ENCODE measurements around the gene B3GALT6.

B3GALT6 gene

GRCh38 chr1:1230656-1231399, 1.2 kb upstream of the B3GALT6 start:
- in situ Hi-C loops (cut with HindIII; ENCODE audit: low sequenced_read_pairs): no loop called here

GRCh38 chr1:1231400-1232207, 433 bp upstream of the B3GALT6 start, which contains the start of gene SDF4:
Gene SDF4 (minus strand): TSS chr1:1232001. CDS start chr1:1228772, 3,229 bp downstream.
- in situ Hi-C loops (cut with HindIII; ENCODE audit: low sequenced_read_pairs): no loop called here

- in situ Hi-C loops (cut with HindIII; ENCODE audit: low sequenced_read_pairs): no loop called here
Measured at GRCh38 chr1:1232796-1233566, 944 bp downstream of the B3GALT6 start.

GRCh38 chr1:1233567-1233892, 1.5 kb downstream of the B3GALT6 start:
- in situ Hi-C loops (cut with HindIII; ENCODE audit: low sequenced_read_pairs): no loop called here

- in situ Hi-C loops (cut with HindIII; ENCODE audit: low sequenced_read_pairs): no loop called here
Measured at GRCh38 chr1:1234180-1234808, 2.3 kb downstream of the B3GALT6 start.

GRCh38 chr1:1235016-1235744, 3.1 kb downstream of the B3GALT6 start:
- in situ Hi-C loops (cut with HindIII; ENCODE audit: low sequenced_read_pairs): no loop called here

- in situ Hi-C loops (cut with HindIII; ENCODE audit: low sequenced_read_pairs): no loop called here
Measured at GRCh38 chr1:1236176-1236763, 4.2 kb downstream of the B3GALT6 start.

- in situ Hi-C loops (cut with HindIII; ENCODE audit: low sequenced_read_pairs): no loop called here
Measured at GRCh38 chr1:1236945-1237873, 5.2 kb downstream of the B3GALT6 start.

GRCh38 chr1:1237874-1238701, 6.1 kb downstream of the B3GALT6 start:
- in situ Hi-C loops (cut with HindIII; ENCODE audit: low sequenced_read_pairs): no loop called here

- in situ Hi-C loops (cut with HindIII; ENCODE audit: low sequenced_read_pairs): no loop called here
Measured at GRCh38 chr1:1238702-1239178, 6.7 kb downstream of the B3GALT6 start.

- in situ Hi-C loops (cut with HindIII; ENCODE audit: low sequenced_read_pairs): no loop called here
Measured at GRCh38 chr1:1239227-1239613, 7.2 kb downstream of the B3GALT6 start.

- in situ Hi-C loops (cut with HindIII; ENCODE audit: low sequenced_read_pairs): no loop called here
Measured at GRCh38 chr1:1239614-1240347, 7.7 kb downstream of the B3GALT6 start.

GRCh38 chr1:1240348-1240732, 8.3 kb downstream of the B3GALT6 start:
- in situ Hi-C loops (cut with HindIII; ENCODE audit: low sequenced_read_pairs): no loop called here

- in situ Hi-C loops (cut with HindIII; ENCODE audit: low sequenced_read_pairs): no loop called here
Measured at GRCh38 chr1:1240822-1241587, 9.0 kb downstream of the B3GALT6 start.

GRCh38 chr1:1241588-1242219, 9.7 kb downstream of the B3GALT6 start:
- in situ Hi-C loops (cut with HindIII; ENCODE audit: low sequenced_read_pairs): no loop called here

Data from DLD1 (cell line).